ENCODE data around the gene SMIM13.

SMIM13 gene

GRCh38 chr6:11161031-11161956, 67.7 kb downstream of the SMIM13 start:
- DNase-seq: no peak

DNA sequence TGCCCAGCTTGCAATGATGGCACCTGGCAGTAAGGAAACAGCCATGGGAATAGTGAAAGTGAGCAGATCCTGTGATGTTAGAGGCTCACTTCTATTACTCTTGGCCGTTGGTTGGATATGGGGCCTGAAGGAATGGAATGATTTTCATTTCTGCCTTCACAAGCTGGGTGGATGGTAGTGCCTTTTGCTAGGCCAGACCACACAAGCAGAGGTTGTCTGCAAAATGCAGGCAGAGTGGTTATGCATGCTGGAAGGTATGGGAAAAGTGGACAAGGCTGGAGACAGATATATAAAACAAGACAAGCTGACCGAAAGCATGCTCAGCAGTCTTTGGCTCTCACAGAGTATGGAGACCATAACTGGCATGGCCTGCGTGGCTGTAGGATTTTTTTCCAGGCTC, 68.6 kb downstream of the SMIM13 start:
- no peak for DNase-seq

DNA sequence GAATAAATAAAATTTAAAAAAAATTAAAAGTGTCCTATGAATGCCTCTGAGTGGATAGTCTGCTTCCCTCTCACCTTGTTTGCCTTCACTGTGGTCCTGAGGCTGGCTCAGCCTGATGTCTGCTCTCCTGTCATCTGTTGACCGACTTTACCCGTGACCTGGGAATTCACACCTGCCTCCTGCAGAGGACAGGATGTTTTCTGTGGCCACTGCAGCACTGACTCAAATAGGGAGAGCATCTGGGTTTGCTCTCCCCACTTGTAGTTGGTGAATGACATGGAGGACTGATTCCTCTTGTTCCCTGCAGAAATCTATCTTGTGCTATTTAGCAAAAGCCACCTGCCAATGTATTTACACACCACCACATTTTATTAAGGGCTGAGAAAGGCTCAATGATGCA, 70.3 kb downstream of the SMIM13 start:
- no peak for DNase-seq

GRCh38 chr6:11164717-11165646, 71.3 kb downstream of the SMIM13 start:
- DNase-seq: no peak

GRCh38 chr6:11166948-11167347, 73.3 kb downstream of the SMIM13 start:
- DNase-seq: no peak

GRCh38 chr6:11168091-11168635, 74.5 kb downstream of the SMIM13 start:
- no peak for DNase-seq

GRCh38 chr6:11171952-11172351, 78.3 kb downstream of the SMIM13 start:
- DNase-seq: no peak

DNA sequence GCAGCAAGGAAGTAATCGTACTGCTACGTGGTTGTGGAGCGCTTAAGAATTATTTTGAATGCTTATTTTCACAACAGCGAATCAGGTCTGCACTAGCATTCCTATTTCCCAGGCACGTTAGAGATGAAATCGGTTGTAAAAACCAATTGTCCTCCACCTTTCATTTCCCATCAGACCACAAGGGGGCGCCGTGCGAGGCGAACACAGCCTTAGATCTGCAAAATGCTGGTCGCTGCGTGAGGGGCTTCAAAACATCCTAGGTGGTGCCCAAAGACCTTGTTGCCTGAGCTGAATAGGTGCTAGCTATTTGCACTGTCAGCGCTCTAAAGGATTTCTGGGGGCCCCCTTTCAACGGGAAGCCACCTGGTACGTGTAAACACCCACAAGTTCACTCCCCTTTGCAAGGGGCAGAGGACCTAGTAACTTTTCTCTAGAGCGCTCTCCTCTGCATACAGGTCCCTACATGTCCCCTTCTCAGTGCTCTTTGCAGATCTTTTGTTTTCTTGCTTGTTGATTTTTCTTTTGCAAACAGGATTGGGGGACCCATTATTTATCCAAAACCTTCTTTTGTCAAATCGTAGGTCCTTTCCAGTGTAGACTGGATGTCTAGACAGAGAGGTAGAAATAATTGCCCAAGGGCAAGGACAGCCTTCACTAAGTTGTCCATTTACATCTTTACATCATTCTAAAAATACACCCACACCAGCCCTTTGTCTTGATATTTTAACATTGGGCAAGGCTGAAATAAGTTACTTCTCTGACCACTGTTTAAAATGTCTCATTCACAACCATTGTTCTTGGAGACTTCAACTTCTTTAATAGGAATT, 79.1 kb downstream of the SMIM13 start:
- no peak for DNase-seq

GRCh38 chr6:11174242-11174611, 80.6 kb downstream of the SMIM13 start:
- no peak for DNase-seq

- no peak for DNase-seq
Observed at GRCh38 chr6:11177271-11177670, 83.6 kb downstream of the SMIM13 start.

GRCh38 chr6:11179088-11179418, 85.4 kb downstream of the SMIM13 start:
- DNase-seq: no peak

DNA sequence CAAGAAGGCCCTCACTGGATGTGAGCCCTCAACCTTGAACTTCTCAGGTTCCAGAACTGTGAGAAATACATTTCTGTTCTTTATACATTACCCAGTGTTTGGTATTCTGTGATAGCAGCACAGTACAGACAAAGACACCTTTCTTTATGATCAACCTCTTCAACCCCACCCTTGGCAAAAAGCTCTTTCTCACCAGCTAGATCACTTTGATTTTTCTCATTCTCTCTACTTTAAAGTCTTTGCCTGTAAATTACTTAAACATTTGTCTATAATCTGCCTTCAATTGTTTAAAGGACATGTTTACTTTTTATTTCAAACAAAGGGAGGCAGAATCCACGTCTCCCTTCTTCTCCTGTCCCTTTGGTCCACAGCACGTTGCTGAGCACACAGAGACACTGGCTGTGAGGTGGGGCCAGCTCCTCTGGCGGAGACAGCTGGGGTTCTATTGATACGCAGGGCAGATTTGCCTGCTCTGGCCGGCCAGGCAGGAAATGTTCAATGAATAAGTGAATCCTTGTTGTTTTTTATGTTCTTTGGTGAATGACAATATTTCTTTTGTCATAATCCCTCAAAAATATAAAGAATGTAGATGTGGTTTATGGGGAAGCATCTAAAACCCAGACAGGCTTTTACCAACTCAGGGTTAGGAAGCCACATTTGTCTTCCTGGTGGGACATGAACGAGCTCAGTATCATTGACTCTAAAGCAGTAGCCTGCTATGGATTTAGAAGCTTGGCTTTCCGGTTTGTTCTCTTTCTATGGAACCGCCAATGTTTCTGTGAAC, 86.0 kb downstream of the SMIM13 start:
- DNase-seq: no peak

DNA sequence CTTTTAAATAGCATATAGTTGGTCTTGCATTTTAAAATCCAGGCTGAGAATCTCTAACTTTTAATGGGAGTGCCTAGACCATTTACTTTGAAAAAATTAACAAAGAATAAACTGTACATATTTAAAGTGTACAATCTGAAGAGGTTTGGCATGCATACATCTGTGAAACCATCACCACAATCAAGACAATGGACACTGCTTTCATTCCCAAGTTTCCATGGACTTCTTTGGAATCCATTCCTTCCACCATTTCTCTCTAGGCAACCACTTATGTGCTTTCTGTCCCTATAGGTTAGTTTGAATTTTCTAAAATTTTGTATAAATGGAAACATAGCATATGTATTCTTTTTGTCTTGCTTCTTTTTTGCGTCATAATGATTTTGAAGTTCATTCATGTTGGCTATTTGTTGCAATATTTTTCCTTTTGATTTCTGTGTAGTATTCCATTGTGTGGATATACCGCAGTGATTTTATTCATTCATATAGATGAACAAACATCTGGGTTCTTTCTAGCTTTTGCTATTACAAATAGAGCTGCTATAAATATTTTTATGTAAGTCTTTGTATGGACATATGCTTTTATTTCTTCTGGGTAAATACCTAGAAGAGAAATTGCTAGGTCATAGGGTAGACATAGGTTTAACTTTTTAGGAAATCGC, 88.0 kb downstream of the SMIM13 start:
- DNase-seq: no peak

GRCh38 chr6:11183761-11184362, 90.2 kb downstream of the SMIM13 start:
- DNase-seq: no peak

- DNase-seq: no peak
Observed at GRCh38 chr6:11185204-11185842, 91.7 kb downstream of the SMIM13 start.

GRCh38 chr6:11187301-11187700, 93.7 kb downstream of the SMIM13 start:
- no peak for DNase-seq

Measured in GF-D8 (cell line).